ENCODE data around the gene MUCL1.

Gene MUCL1

DNA sequence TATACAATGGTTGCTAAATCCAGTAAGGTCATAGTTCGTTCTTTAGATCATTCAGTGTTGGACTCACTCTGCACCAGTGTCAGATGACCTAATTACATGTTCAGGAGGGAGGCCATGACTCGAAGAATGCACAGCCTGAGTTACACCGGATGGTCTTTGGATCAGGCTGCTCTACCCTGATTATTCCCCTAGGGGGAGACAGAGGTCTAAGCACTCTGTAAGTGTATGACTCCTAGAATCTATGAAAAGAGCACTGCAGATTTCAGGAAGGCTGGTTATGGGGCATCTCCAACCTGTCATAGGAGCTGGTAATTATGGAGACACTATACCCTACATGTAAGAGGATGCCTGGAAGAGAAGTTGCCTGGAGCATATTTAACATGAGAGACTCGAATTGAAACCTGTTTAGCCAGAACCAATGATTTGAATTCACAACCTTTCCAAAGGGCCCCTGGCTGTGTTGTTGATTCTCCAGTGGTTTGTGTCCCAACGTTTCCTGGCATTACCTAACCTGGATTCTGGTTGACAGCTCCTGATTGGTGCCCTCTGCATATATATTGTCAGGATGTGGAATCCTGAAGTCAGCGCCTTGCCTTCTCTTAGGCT is at the start of gene MUCL1:
Gene MUCL1, plus strand, starts transcription at position 584 of the 606 bp plus-strand sequence. CDS start 67 bp downstream, outside the sequence.
- TF ChIP-seq ZC3H10 (CRISPR knock-in tag; IDR thresholded peaks at IDR 0.05) (no peak), ZFP3 (CRISPR knock-in tag; IDR thresholded peaks at IDR 0.05) (no peak), PPARA (CRISPR knock-in tag; IDR thresholded peaks at IDR 0.05; ENCODE audit: borderline replicate concordance) (no peak), ZNF70 (CRISPR knock-in tag; IDR thresholded peaks at IDR 0.05) (no peak), CSDC2 (CRISPR knock-in tag; IDR thresholded peaks at IDR 0.05) (no peak), PATZ1 (CRISPR knock-in tag; IDR thresholded peaks at IDR 0.05; ENCODE audit: borderline replicate concordance) (no peak), GLIS3 (CRISPR knock-in tag; IDR thresholded peaks at IDR 0.05) (no peak)
- TF ChIP-seq, protein P1, sequence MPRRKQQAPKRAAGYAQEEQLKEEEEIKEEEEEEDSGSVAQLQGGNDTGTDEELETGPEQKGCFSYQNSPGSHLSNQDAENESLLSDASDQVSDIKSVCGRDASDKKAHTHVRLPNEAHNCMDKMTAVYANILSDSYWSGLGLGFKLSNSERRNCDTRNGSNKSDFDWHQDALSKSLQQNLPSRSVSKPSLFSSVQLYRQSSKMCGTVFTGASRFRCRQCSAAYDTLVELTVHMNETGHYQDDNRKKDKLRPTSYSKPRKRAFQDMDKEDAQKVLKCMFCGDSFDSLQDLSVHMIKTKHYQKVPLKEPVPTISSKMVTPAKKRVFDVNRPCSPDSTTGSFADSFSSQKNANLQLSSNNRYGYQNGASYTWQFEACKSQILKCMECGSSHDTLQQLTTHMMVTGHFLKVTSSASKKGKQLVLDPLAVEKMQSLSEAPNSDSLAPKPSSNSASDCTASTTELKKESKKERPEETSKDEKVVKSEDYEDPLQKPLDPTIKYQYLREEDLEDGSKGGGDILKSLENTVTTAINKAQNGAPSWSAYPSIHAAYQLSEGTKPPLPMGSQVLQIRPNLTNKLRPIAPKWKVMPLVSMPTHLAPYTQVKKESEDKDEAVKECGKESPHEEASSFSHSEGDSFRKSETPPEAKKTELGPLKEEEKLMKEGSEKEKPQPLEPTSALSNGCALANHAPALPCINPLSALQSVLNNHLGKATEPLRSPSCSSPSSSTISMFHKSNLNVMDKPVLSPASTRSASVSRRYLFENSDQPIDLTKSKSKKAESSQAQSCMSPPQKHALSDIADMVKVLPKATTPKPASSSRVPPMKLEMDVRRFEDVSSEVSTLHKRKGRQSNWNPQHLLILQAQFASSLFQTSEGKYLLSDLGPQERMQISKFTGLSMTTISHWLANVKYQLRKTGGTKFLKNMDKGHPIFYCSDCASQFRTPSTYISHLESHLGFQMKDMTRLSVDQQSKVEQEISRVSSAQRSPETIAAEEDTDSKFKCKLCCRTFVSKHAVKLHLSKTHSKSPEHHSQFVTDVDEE (CRISPR knock-in tag; IDR thresholded peaks at IDR 0.05): no peak
- TF ChIP-seq, protein P2, sequence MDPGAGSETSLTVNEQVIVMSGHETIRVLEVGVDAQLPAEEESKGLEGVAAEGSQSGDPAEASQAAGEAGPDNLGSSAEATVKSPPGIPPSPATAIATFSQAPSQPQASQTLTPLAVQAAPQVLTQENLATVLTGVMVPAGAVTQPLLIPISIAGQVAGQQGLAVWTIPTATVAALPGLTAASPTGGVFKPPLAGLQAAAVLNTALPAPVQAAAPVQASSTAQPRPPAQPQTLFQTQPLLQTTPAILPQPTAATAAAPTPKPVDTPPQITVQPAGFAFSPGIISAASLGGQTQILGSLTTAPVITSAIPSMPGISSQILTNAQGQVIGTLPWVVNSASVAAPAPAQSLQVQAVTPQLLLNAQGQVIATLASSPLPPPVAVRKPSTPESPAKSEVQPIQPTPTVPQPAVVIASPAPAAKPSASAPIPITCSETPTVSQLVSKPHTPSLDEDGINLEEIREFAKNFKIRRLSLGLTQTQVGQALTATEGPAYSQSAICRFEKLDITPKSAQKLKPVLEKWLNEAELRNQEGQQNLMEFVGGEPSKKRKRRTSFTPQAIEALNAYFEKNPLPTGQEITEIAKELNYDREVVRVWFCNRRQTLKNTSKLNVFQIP (CRISPR knock-in tag; IDR thresholded peaks at IDR 0.05; ENCODE audit: borderline replicate concordance, low read depth): no peak
- peak; percentile 96 for ATAC-seq

- ATAC-seq: no peak
Observed at GRCh38 chr12:54821676-54822075, 32.6 kb upstream of the MUCL1 start.

DNA sequence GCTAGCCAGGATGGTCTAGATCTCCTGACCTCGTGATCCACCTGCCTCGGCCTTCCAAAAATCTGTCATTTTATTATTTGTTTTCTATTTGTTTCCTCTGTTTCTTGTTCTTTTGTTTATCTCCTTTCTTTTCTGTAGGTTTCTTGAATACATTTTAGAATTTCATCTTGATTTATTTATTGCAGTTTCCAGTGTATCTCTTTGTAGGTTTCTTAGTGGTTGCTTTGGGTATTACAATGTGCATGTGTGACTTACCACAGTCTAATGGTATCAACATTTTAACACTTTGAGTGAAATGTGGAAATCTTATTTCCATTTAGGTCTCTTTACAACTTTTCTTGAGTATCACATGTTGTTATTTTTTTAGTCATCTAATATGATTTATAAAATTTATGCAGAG is 29.9 kb upstream of the MUCL1 start:
- TF ChIP-seq CSDC2 (CRISPR knock-in tag; IDR thresholded peaks at IDR 0.05) (no peak), ZNF70 (CRISPR knock-in tag; IDR thresholded peaks at IDR 0.05) (no peak), TCF4 (CRISPR knock-in tag; IDR thresholded peaks at IDR 0.05; ENCODE audit: borderline replicate concordance) (no peak), BACH2 (CRISPR knock-in tag; IDR thresholded peaks at IDR 0.05; ENCODE audit: borderline replicate concordance) (no peak), ZC3H10 (CRISPR knock-in tag; IDR thresholded peaks at IDR 0.05) (no peak), PPARA (CRISPR knock-in tag; IDR thresholded peaks at IDR 0.05; ENCODE audit: borderline replicate concordance) (no peak), PATZ1 (CRISPR knock-in tag; IDR thresholded peaks at IDR 0.05; ENCODE audit: borderline replicate concordance) (no peak)
- TF ChIP-seq, protein P2 (CRISPR knock-in tag; IDR thresholded peaks at IDR 0.05; ENCODE audit: borderline replicate concordance, low read depth): no peak
- TF ChIP-seq, protein P1 (CRISPR knock-in tag; IDR thresholded peaks at IDR 0.05): no peak
- TF ChIP-seq, protein P3, sequence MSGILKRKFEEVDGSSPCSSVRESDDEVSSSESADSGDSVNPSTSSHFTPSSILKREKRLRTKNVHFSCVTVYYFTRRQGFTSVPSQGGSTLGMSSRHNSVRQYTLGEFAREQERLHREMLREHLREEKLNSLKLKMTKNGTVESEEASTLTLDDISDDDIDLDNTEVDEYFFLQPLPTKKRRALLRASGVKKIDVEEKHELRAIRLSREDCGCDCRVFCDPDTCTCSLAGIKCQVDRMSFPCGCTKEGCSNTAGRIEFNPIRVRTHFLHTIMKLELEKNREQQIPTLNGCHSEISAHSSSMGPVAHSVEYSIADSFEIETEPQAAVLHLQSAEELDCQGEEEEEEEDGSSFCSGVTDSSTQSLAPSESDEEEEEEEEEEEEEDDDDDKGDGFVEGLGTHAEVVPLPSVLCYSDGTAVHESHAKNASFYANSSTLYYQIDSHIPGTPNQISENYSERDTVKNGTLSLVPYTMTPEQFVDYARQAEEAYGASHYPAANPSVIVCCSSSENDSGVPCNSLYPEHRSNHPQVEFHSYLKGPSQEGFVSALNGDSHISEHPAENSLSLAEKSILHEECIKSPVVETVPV (CRISPR knock-in tag; IDR thresholded peaks at IDR 0.05): no peak
- 0 out of 3 replicates have a peak, but pooled peaks have one; percentile 32 for ATAC-seq

More at GRCh38 chr12:54821676-54822075, 32.6 kb upstream of the MUCL1 start:
- TF ChIP-seq CSDC2 (CRISPR knock-in tag; IDR thresholded peaks at IDR 0.05) (no peak), SNAI2 (CRISPR knock-in tag; IDR thresholded peaks at IDR 0.05) (no peak)

All from SK-N-SH treated with all-trans-retinoic acid at 6 μM for 48 hours (cell line).